Ureter (tissue), 1 donor: Measurements from ENCODE around the gene C1orf21. TPM values are rescaled to one million over a fixed set of nuclear protein-coding genes. Genes with fewer than 3 reads are reported as not detected.

ENCODE experiments used
- DNase-seq: peaks from one replicate; pipeline ENCODE4 v3.0.0-alpha.2; 2020; ENCODE audit warnings: low spot score
- total RNA-seq: library from RNA; stranded (reverse); gene quantifications from one replicate; pipeline ENCODE4 v1.2.4, GENCODE V29; 2023
- donor health status: DM: yes; HTN: yes; CAD: no.

Gene C1orf21
- total RNA-seq, 1 donor from 2014 or later = 83.6 TPM

GRCh38 chr1:184626076-184627006 lies 239.5 kb downstream of the C1orf21 start:
- DNase-seq = no peak

GRCh38 chr1:184627007-184627341 lies 240.1 kb downstream of the C1orf21 start:
- DNase-seq = no peak

GRCh38 chr1:184629266-184629665 lies 242.4 kb downstream of the C1orf21 start:
- DNase-seq = no peak

- no peak for DNase-seq
Measured at GRCh38 chr1:184630679-184631060, 243.8 kb downstream of the C1orf21 start.

- no peak for DNase-seq
Measured at GRCh38 chr1:184632415-184633175, 245.8 kb downstream of the C1orf21 start.

- no peak for DNase-seq
Measured at GRCh38 chr1:184633785-184634184, 247.0 kb downstream of the C1orf21 start.

- DNase-seq = no peak
Measured at GRCh38 chr1:184634296-184634695, 247.5 kb downstream of the C1orf21 start.

GRCh38 chr1:184635347-184635979 lies 248.6 kb downstream of the C1orf21 start:
- no peak for DNase-seq

- no peak for DNase-seq
Measured at GRCh38 chr1:184635980-184636431, 249.2 kb downstream of the C1orf21 start.

- no peak for DNase-seq
Measured at GRCh38 chr1:184637664-184638240, 250.9 kb downstream of the C1orf21 start.

GRCh38 chr1:184639205-184639604 lies 252.4 kb downstream of the C1orf21 start:
- no peak for DNase-seq

- DNase-seq = no peak
Measured at GRCh38 chr1:184640505-184640904, 253.7 kb downstream of the C1orf21 start.

GRCh38 chr1:184641894-184642293 lies 255.1 kb downstream of the C1orf21 start:
- DNase-seq = no peak

- no peak for DNase-seq
Measured at GRCh38 chr1:184643661-184644060, 256.8 kb downstream of the C1orf21 start.

GRCh38 chr1:184644771-184645170 lies 257.9 kb downstream of the C1orf21 start:
- no peak for DNase-seq

- DNase-seq = no peak
Measured at GRCh38 chr1:184646178-184646701, 259.4 kb downstream of the C1orf21 start.

GRCh38 chr1:184646824-184647223 lies 260.0 kb downstream of the C1orf21 start:
- DNase-seq = no peak

GRCh38 chr1:184647471-184647870 lies 260.6 kb downstream of the C1orf21 start:
- no peak for DNase-seq

- DNase-seq = no peak
Measured at GRCh38 chr1:184648160-184648855, 261.5 kb downstream of the C1orf21 start.

- no peak for DNase-seq
Measured at GRCh38 chr1:184648856-184649201, 262.0 kb downstream of the C1orf21 start.

GRCh38 chr1:184649451-184649888 lies 262.6 kb downstream of the C1orf21 start:
- DNase-seq = no peak
